KMS-11 (cell line): ENCODE results near the gene ANAPC7.
"Not testable (repeated sequence)": the region's sequence is repeated elsewhere in the genome, so short reads cannot be mapped to it uniquely, and the experiment has no call there.

Source experiments
- H2AFZ ChIP-seq: fragments of 200-600 bp; sonication (generic); 2 replicates; pipeline ENCODE4 v1.6.1; 2016; ENCODE audit warnings: antibody characterized with exemption, mixed run types, low read depth
- H3K27ac ChIP-seq: fragments of 200-600 bp; sonication (generic); 2 replicates; pipeline ENCODE4 v1.6.1; 2016; ENCODE audit warnings: mild to moderate bottlenecking, mixed run types
- H3K27me3 ChIP-seq: fragments of 200-600 bp; sonication (generic); 2 replicates; pipeline ENCODE4 v1.6.1; 2017; ENCODE audit warnings: mild to moderate bottlenecking, low read depth, mixed run types, moderate library complexity; ENCODE audit not compliant: insufficient read depth
- H3K36me3 ChIP-seq: fragments of 200-600 bp; sonication (generic); 2 replicates; pipeline ENCODE4 v1.6.1; 2017; ENCODE audit warnings: mild to moderate bottlenecking, mixed run types; ENCODE audit not compliant: insufficient read depth
- H3K4me1 ChIP-seq: fragments of 200-600 bp; sonication (generic); 2 replicates; pipeline ENCODE4 v1.6.1; 2016; ENCODE audit warnings: mild to moderate bottlenecking, low read depth, mixed run types; ENCODE audit not compliant: poor library complexity, severe bottlenecking
- H3K4me2 ChIP-seq: fragments of 200-600 bp; sonication (generic); 2 replicates; pipeline ENCODE4 v1.7.0; 2016; ENCODE audit warnings: mild to moderate bottlenecking, mixed run types
- H3K4me3 ChIP-seq: fragments of 200-600 bp; sonication (generic); IDR thresholded peaks from 2 replicates; pipeline ENCODE4 v1.6.1; 2017; ENCODE audit warnings: low read depth, low read length, mixed read lengths; ENCODE audit not compliant: insufficient read depth
- H3K79me2 ChIP-seq: fragments of 200-600 bp; sonication (generic); 2 replicates; pipeline ENCODE4 v1.6.1; 2016; ENCODE audit warnings: low read depth, mixed run types; ENCODE audit not compliant: insufficient read depth
- H3K9ac ChIP-seq: fragments of 200-600 bp; sonication (generic); 2 replicates; pipeline ENCODE4 v1.6.1; 2016; ENCODE audit warnings: mild to moderate bottlenecking, mixed run types
- H4K20me1 ChIP-seq: fragments of 200-600 bp; sonication (generic); 2 replicates; pipeline ENCODE4 v1.6.1; 2016; ENCODE audit warnings: mild to moderate bottlenecking, mixed run types; ENCODE audit not compliant: insufficient read depth
- TF ChIP-seq, protein P1 (sequence below): fragments of 200-600 bp; sonication (generic); conservative IDR thresholded peaks from 2 replicates; pipeline ENCODE4 v1.6.1; 2017; ENCODE audit warnings: low read depth, mild to moderate bottlenecking, antibody characterized with exemption, low read length, moderate library complexity, mixed read lengths

Gene ANAPC7

GRCh38 chr12:110366321-110367142 lies 37.0 kb downstream of the ANAPC7 start:
- no peaks in the 10 kb centered on the region for H3K4me1 ChIP-seq
- H3K79me2 ChIP-seq = no peaks in the 10 kb centered on the region
- H3K27ac ChIP-seq = no peak overlapping the region
- H3K4me3 ChIP-seq = no peak overlapping the region
- no peaks in the 10 kb centered on the region for H3K27me3 ChIP-seq
- H3K9ac ChIP-seq = no peak overlapping the region
- no peak overlapping the region for H3K4me2 ChIP-seq
- H4K20me1 ChIP-seq = no peaks in the 10 kb centered on the region
- H2AFZ ChIP-seq = no peak overlapping the region
- no peaks in the 10 kb centered on the region for H3K36me3 ChIP-seq
- TF ChIP-seq, protein P1, sequence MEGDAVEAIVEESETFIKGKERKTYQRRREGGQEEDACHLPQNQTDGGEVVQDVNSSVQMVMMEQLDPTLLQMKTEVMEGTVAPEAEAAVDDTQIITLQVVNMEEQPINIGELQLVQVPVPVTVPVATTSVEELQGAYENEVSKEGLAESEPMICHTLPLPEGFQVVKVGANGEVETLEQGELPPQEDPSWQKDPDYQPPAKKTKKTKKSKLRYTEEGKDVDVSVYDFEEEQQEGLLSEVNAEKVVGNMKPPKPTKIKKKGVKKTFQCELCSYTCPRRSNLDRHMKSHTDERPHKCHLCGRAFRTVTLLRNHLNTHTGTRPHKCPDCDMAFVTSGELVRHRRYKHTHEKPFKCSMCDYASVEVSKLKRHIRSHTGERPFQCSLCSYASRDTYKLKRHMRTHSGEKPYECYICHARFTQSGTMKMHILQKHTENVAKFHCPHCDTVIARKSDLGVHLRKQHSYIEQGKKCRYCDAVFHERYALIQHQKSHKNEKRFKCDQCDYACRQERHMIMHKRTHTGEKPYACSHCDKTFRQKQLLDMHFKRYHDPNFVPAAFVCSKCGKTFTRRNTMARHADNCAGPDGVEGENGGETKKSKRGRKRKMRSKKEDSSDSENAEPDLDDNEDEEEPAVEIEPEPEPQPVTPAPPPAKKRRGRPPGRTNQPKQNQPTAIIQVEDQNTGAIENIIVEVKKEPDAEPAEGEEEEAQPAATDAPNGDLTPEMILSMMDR = no peak

DNA sequence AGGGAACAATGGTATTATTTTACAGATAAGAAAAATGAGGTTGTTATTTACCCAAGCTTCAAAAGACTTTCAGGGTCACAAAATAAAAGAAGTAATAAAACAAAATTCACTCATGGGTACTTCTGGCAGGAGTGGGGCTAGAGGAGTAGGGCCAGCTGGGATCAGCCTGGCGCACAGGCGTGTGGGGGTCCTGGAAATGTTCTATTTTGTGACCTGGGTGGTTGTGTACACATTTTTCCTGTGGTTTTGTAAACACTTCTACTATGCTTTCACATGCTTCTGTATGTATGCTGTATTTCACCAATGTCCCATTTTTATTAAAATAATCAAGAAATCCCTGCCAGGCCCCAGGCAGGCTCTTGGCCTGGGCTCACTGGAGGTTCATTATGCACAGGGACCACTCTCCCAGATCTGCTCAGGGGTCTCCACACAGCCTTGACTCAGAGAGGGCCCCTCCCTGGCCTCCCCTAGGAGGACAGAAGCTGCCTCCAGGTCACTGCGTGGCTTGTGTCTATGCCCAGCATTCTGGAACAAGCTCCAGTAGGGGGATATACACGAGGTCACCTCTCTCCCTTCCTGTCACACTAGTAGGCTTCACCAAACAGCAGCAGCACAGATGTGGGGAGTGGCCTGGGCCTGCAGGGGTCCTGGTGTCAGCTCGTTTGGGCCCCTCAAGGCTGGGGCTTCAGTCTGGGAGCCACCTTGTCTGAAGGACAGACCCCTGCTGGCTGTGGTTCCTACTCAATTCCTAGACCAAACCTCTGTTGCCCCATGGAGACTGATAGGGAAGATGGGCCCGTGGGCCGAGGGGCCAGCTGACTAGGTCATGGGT lies 37.8 kb downstream of the ANAPC7 start:
- no peak overlapping the region for H2AFZ ChIP-seq
- TF ChIP-seq, protein P1 = no peak

GRCh38 chr12:110361216-110361615 lies 42.3 kb downstream of the ANAPC7 start:
- Histone ChIP-seq H3K79me2 (no peaks in the 10 kb centered on the region), H3K4me1 (no peaks in the 10 kb centered on the region), H3K9ac (no peak overlapping the region), H4K20me1 (no peaks in the 10 kb centered on the region), H3K27ac (no peak overlapping the region), H3K4me3 (no peak overlapping the region), H3K27me3 (no peaks in the 10 kb centered on the region), H2AFZ (no peak overlapping the region), H3K36me3 (no peaks in the 10 kb centered on the region), H3K4me2 (no peak overlapping the region)
- TF ChIP-seq, protein P1 = no peak

More for the DNA sequence above, 37.8 kb downstream of the ANAPC7 start:
- Histone ChIP-seq H4K20me1 (no peaks in the 10 kb centered on the region), H3K79me2 (no peaks in the 10 kb centered on the region), H3K27ac (no peak overlapping the region), H3K27me3 (no peaks in the 10 kb centered on the region), H3K4me1 (no peaks in the 10 kb centered on the region), H3K4me3 (no peak overlapping the region), H3K9ac (no peak overlapping the region), H3K36me3 (no peaks in the 10 kb centered on the region), H3K4me2 (no peak overlapping the region)

GRCh38 chr12:110358384-110359097 lies 45.0 kb downstream of the ANAPC7 start:
- not testable (repeated sequence) for H2AFZ ChIP-seq, H3K9ac ChIP-seq, H3K36me3 ChIP-seq, H4K20me1 ChIP-seq, H3K27ac ChIP-seq, H3K4me3 ChIP-seq, H3K79me2 ChIP-seq, H3K27me3 ChIP-seq, H3K4me2 ChIP-seq
- H3K4me1 ChIP-seq = peaks cover 24% of the 10 kb centered on the region
